Gastrocnemius medialis (tissue), 4 donors: Measurements from ENCODE around the gene SLC66A1. TPM values are rescaled to one million over a fixed set of nuclear protein-coding genes. Genes with fewer than 3 reads are reported as not detected.
"Not testable (repeated sequence)": the region's sequence is repeated elsewhere in the genome, so short reads cannot be mapped to it uniquely, and the experiment has no call there.

Experiments
- ATAC-seq, 2 donors: fragments of 150-250 bp; one replicate each; pipeline ENCODE4 v1.9.1; 2016
- DNase-seq, 2 donors: peaks; one replicate each; pipeline ENCODE4 v3.0.0-alpha.2; 2019
- H3K27ac ChIP-seq, 4 donors: fragments of 200-600 bp; sonication (generic); 1 replicate in 1 of 4; 2 replicates in 3 of 4; pipeline ENCODE4 v1.5.1; 2016 to 2018; ENCODE audit warnings: mild to moderate bottlenecking in 2 of 4, moderate library complexity in 1 of 4
- H3K27me3 ChIP-seq, 3 donors: fragments of 200-600 bp; sonication (generic) in 2 of 3; 1 replicate in 1 of 3; 2 replicates in 2 of 3; pipeline versions ENCODE4 v1.5.1 to v1.6.0; 2016 to 2019; ENCODE audit warnings: mild to moderate bottlenecking in 1 of 3, moderate library complexity in 1 of 3
- H3K36me3 ChIP-seq, 2 donors: fragments of 200-600 bp; sonication (generic) in 1 of 2; one replicate each; pipeline ENCODE4 v1.5.1; 2017 to 2018
- H3K4me1 ChIP-seq, 2 donors: fragments of 200-600 bp; sonication (generic) in 1 of 2; one replicate each; pipeline ENCODE4 v1.5.1; 2016 to 2017; ENCODE audit warnings: mild to moderate bottlenecking in 2 of 2
- H3K4me3 ChIP-seq, 4 donors: fragments of 200-600 bp; sonication (generic) in 3 of 4; 1 replicate in 1 of 4; 2 replicates in 3 of 4; pipeline ENCODE4 v1.5.1; 2016 to 2019; ENCODE audit warnings: mild to moderate bottlenecking in 2 of 4
- H3K9me3 ChIP-seq, 3 donors: fragments of 200-600 bp; sonication (generic) in 2 of 3; 1 replicate in 1 of 3; 2 replicates in 2 of 3; pipeline ENCODE4 v1.5.1; 2016 to 2019
- POLR2A ChIP-seq, 2 donors: fragments of 450-650 bp; IDR thresholded peaks; one replicate each; pipeline ENCODE4 v1.6.1; 2017; ENCODE audit warnings: antibody characterized with exemption in 2 of 2, mild to moderate bottlenecking in 2 of 2, moderate library complexity in 2 of 2
- in situ Hi-C, 4 donors: fragments of 200-750 bp; cut with MboI; loops; one replicate each; pipeline versions ENCODE4 v1.15.0 to v1.8.0; 2017; ENCODE audit warnings: low sequenced_read_pairs in 4 of 4
- intact Hi-C: fragments of 100-400 bp; cut with DNase I; formaldehyde crosslinking; loops from one replicate; pipeline ENCODE4 v1.15.1; 2023; ENCODE audit warnings: low total_unique reads
- total RNA-seq, 4 donors: library from RNA; depleted of rRNA; stranded (reverse); fragments of >200 nt; gene quantifications; one replicate each; pipeline versions ENCODE4 v1.1.0 to v1.2.3, GENCODE V29; 2016
- TF ChIP-seq, protein P1 (sequence below), 5 experiments: fragments of 450-650 bp in 3 of 5; fragments of 200-600 bp in 2 of 5; sonication (generic) in 2 of 5; IDR thresholded peaks in 4 of 5; conservative IDR thresholded peaks in 1 of 5; 1 replicate in 4 of 5; 2 replicates in 1 of 5; pipeline ENCODE4 v1.5.1; 2016 to 2019; ENCODE audit warnings: antibody characterized with exemption in 5 of 5, mild to moderate bottlenecking in 3 of 5, moderate library complexity in 3 of 5

The SLC66A1 gene
- total RNA-seq, 4 donors from 2014 or later, result 13.9 to 30.0 (median 19.3) TPM

DNA sequence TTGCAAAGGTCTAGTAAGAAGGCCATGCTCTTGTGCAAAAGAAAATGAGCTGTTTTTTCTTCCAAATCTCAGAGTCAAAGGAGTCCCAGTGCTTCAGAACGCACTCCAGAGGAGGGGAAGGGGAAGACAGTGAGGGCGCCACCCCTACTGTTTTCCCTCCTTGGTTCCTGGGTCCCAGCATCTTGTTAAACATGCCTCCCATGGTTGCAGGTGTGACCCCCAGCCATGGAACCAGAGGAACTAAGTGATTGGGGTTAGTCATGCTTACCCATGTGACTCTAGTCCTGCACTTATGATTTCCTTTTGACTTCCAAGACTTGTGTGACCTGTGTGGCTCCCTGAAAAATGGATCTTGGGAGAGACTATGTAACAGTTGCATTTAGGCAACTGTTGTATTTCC, 17.5 kb upstream of the SLC66A1 start:
- Histone ChIP-seq H3K27me3 (no peaks in the 10 kb centered on the region), H3K36me3 (no peaks in the 10 kb centered on the region), H3K27ac (no peak overlapping the region), H3K4me3 (no peak overlapping the region), H3K9me3 (no peaks in the 10 kb centered on the region), H3K4me1 (no peaks in the 10 kb centered on the region)
- intact Hi-C loops, result no loop called here
- no peak for ATAC-seq
- in situ Hi-C loops, result no loop called here
- TF ChIP-seq, protein P1, sequence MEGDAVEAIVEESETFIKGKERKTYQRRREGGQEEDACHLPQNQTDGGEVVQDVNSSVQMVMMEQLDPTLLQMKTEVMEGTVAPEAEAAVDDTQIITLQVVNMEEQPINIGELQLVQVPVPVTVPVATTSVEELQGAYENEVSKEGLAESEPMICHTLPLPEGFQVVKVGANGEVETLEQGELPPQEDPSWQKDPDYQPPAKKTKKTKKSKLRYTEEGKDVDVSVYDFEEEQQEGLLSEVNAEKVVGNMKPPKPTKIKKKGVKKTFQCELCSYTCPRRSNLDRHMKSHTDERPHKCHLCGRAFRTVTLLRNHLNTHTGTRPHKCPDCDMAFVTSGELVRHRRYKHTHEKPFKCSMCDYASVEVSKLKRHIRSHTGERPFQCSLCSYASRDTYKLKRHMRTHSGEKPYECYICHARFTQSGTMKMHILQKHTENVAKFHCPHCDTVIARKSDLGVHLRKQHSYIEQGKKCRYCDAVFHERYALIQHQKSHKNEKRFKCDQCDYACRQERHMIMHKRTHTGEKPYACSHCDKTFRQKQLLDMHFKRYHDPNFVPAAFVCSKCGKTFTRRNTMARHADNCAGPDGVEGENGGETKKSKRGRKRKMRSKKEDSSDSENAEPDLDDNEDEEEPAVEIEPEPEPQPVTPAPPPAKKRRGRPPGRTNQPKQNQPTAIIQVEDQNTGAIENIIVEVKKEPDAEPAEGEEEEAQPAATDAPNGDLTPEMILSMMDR (IDR thresholded peaks at IDR 0.05 in 4 of 5, conservative IDR thresholded peaks at IDR 0.05 in 1 of 5), result no peak
- no peak for TF ChIP-seq POLR2A (IDR thresholded peaks at IDR 0.05)
- no peak for DNase-seq

DNA sequence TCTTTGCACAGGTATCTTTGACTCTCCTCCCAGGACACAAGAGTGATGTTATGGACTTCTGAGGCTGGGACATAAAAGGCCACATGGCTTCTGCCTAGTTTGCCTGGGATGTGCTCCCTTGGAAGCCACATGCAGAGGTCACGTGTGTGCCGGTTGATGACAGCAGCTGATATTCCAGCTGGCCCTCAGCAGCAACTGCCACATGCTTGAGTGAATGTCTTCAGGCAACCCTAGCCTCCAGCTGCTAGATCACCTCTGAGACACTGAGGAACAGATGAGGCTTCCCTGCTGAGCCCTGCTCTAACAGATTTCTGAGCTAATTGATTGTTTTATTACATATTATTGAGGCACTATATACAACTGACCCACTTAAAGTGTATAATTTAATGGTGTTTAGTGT, 11.9 kb upstream of the SLC66A1 start:
- in situ Hi-C loops, result no loop called here
- no peak for ATAC-seq
- Histone ChIP-seq H3K36me3 (peaks cover 0 to 21% of the 10 kb centered on the region in 2 donors), H3K27ac (no peak overlapping the region), H3K27me3 (no peaks in the 10 kb centered on the region), H3K4me3 (no peak overlapping the region), H3K4me1 (no peaks in the 10 kb centered on the region), H3K9me3 (no peaks in the 10 kb centered on the region)
- intact Hi-C loops, result no loop called here
- DNase-seq, result no peak
- TF ChIP-seq POLR2A (IDR thresholded peaks at IDR 0.05), result no peak
- TF ChIP-seq, protein P1 (IDR thresholded peaks at IDR 0.05 in 4 of 5, conservative IDR thresholded peaks at IDR 0.05 in 1 of 5), result no peak

DNA sequence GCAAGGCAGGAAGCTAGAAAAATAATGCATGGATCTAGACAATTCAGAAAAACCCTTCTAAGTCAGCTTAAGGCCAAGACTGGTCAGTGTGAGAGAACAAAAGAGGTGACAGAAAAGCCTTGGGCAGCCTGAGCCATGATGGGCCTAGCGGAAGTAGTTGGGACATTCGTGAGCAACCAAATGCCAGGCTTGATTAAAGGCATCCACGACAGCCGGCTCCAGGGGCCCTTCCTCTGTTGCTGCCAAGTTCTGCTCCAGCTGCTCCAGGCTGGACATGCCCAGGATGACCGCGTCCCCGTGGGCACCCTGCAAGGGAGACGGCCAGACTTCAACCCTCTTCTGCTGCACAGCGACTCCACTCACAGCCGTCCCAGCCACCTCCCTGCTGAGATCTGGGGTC, 8.0 kb upstream of the SLC66A1 start:
- ATAC-seq, H3K4me3 ChIP-seq, in situ Hi-C loops: not testable (repeated sequence)

DNA sequence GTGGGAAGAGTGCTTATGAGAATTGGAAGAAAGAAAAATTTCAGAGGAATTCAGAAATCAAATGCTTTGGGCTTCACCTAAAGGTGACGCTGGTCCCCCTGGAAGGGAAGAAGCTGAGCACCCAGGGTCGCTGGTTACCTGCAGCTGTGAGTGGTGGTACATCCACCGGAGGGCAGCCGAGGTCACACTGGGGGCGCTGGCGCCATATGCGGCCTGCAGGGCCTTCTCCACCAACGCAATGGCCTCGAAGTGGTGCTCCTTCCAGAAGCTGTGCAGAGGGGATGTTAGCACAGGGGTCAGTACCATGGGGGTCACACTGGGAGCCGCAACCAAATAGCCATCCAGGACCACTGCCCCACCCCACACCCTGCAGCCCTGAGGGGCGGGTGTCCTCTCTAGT, 6.2 kb upstream of the SLC66A1 start:
- intact Hi-C loops (no loop called here), in situ Hi-C loops (no loop called here)
- Histone ChIP-seq H3K4me3 (no peak overlapping the region), H3K27ac (no peak overlapping the region), H3K9me3 (no peaks in the 10 kb centered on the region), H3K27me3 (no peaks in the 10 kb centered on the region), H3K4me1 (peaks cover 3 to 4% of the 10 kb centered on the region in 2 donors), H3K36me3 (peaks cover 0 to 55% of the 10 kb centered on the region in 2 donors)
- no peak for TF ChIP-seq POLR2A (IDR thresholded peaks at IDR 0.05)
- TF ChIP-seq, protein P1 (IDR thresholded peaks at IDR 0.05 in 4 of 5, conservative IDR thresholded peaks at IDR 0.05 in 1 of 5), result no peak
- no peak for ATAC-seq
- no peak for DNase-seq

More for the DNA sequence above, 8.0 kb upstream of the SLC66A1 start:
- H3K27ac ChIP-seq, DNase-seq, H3K4me1 ChIP-seq, intact Hi-C loops, H3K27me3 ChIP-seq, H3K9me3 ChIP-seq: not testable (repeated sequence)
- H3K36me3 ChIP-seq, result peaks cover 0 to 55% of the 10 kb centered on the region in 2 donors

DNA sequence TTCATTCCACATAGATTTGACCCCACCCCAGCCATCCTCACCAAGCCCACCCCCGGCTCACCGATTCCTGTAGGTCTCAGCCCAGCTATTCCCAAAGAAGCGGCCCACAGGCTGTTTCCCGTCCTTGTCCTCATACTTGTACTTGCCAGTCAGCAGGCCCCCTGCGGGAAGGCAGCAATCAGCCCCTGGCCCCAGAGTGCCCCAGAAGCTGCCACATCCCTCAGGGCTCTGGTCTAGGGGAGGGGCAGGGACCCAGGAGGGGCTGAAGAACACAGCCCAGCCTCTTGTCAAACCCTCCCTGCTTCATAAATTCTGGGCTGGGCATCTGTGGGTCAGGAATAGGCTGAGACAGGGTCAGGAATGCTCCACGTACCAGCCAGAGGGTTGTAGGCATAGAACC, 5.2 kb upstream of the SLC66A1 start:
- Histone ChIP-seq H3K36me3 (peaks cover 0 to 55% of the 10 kb centered on the region in 2 donors), H3K9me3 (no peaks in the 10 kb centered on the region), H3K27me3 (no peaks in the 10 kb centered on the region), H3K4me1 (peaks cover 10% of the 10 kb centered on the region in 2 donors), H3K27ac (no peak overlapping the region), H3K4me3 (no peak overlapping the region)
- intact Hi-C loops, result no loop called here
- DNase-seq, result no peak
- in situ Hi-C loops, result no loop called here
- no peak for TF ChIP-seq POLR2A (IDR thresholded peaks at IDR 0.05)
- TF ChIP-seq, protein P1 (IDR thresholded peaks at IDR 0.05 in 4 of 5, conservative IDR thresholded peaks at IDR 0.05 in 1 of 5), result no peak
- ATAC-seq, result no peak
